ENCODE results near the gene MAS1. TPM values are rescaled to one million over a fixed set of nuclear protein-coding genes. Genes with fewer than 3 reads are reported as not detected.

Gene MAS1
- total RNA-seq, 4 donors from 2014 or later, result under 0.01 to 0.58 (median 0.43) TPM

GRCh38 chr6:159887761-159888160 lies 3.0 kb upstream of the MAS1 start:
- H3K4me1 ChIP-seq, result no peaks in the 10 kb centered on the region
- TF ChIP-seq CTCF (IDR thresholded peaks at IDR 0.05) (no peak), POLR2A (IDR thresholded peaks at IDR 0.05) (no peak)
- H3K27ac ChIP-seq, result no peak overlapping the region
- no peaks in the 10 kb centered on the region for H3K27me3 ChIP-seq
- H3K9me3 ChIP-seq, result no peaks in the 10 kb centered on the region
- intact Hi-C loops (cut with DNase I; ENCODE audit: low total_unique reads), result no loop called here
- H3K4me3 ChIP-seq, result no peak overlapping the region
- H3K36me3 ChIP-seq, result no peaks in the 10 kb centered on the region
- DNase-seq, result no peak

DNA sequence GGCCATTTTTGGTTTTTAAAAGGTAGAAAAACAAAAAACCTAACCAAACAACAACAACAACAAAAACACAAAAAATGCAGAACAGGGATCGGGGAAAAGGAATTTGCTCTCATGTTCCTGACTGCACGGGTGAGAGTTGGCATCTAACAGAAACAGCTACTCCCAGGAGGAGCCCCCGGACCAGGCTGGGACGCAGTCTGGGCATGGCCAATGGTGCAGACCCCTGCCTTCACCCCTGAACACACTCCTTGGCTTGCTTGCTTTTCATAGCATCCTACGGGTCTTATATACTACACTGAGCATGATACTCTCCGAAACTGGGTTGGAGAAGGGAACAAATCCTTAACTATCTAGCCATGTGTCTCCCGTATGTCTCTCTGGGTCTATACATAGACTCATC lies 587 bp upstream of the MAS1 start:
- Histone ChIP-seq H3K4me3 (no peak overlapping the region), H3K9me3 (no peaks in the 10 kb centered on the region), H3K27me3 (no peaks in the 10 kb centered on the region), H3K36me3 (no peaks in the 10 kb centered on the region), H3K4me1 (no peaks in the 10 kb centered on the region), H3K27ac (no peak overlapping the region)
- TF ChIP-seq CTCF (IDR thresholded peaks at IDR 0.05), result no peak
- DNase-seq, result no peak
- intact Hi-C loops (cut with DNase I; ENCODE audit: low total_unique reads), result no loop called here

DNA sequence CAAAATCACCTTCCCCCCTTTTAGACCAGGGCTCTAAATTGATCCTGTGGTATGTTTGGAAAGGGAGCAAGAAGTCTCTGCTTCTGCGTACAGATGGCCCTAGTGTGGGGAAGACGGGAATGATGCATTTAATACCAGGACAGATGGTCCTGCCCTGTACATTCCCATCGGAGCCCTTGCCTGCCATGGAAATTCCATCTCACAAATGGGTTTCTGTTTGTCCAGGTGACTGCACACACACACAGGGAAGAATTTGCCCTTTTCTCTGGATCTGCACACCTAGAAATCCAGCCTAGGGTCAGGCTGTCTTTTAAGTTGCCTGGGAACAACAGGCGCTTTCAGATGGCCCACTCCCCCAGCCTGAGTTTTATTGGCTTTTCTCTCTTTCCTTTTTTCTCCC lies 1.3 kb downstream of the MAS1 start:
- no peak for DNase-seq
- no peaks in the 10 kb centered on the region for H3K27me3 ChIP-seq
- intact Hi-C loops (cut with DNase I; ENCODE audit: low total_unique reads), result no loop called here
- no peaks in the 10 kb centered on the region for H3K4me1 ChIP-seq
- no peak overlapping the region for H3K27ac ChIP-seq
- H3K4me3 ChIP-seq, result no peak overlapping the region
- H3K9me3 ChIP-seq, result no peaks in the 10 kb centered on the region
- no peaks in the 10 kb centered on the region for H3K36me3 ChIP-seq
- no peak for TF ChIP-seq POLR2A (IDR thresholded peaks at IDR 0.05)
- TF ChIP-seq CTCF (IDR thresholded peaks at IDR 0.05), result no peak

GRCh38 chr6:159893064-159893463 lies 2.3 kb downstream of the MAS1 start:
- Histone ChIP-seq H3K4me3 (no peak overlapping the region), H3K27me3 (no peaks in the 10 kb centered on the region)
- TF ChIP-seq CTCF (IDR thresholded peaks at IDR 0.05) (no peak), POLR2A (IDR thresholded peaks at IDR 0.05) (no peak)

DNA sequence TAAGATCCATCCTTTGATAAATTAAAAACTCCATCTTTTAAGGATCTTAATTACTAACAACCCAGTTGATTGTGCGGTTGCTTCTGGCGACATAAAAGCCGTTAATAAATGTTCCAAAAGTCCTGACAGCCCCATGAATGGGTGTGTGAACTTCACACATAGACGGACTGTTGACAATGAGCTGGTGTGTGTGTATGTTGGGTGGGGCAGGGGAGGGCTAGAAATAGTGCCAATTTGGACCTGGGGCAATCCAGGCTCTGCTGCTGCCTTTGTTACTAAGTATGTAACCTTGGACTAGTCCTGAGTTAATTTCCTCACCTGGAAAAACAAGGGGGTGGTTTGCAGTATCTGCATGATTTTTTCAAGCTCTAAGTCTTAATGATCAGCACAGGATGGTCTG lies 4.2 kb downstream of the MAS1 start:
- H3K4me1 ChIP-seq, result no peaks in the 10 kb centered on the region

More at GRCh38 chr6:159893064-159893463, 2.3 kb downstream of the MAS1 start:
- Histone ChIP-seq H3K4me1 (no peaks in the 10 kb centered on the region), H3K27ac (no peak overlapping the region), H3K9me3 (no peaks in the 10 kb centered on the region), H3K36me3 (no peaks in the 10 kb centered on the region)
- intact Hi-C loops (cut with DNase I; ENCODE audit: low total_unique reads), result no loop called here
- no peak for DNase-seq

More for the DNA sequence above, 4.2 kb downstream of the MAS1 start:
- Histone ChIP-seq H3K27ac (no peak overlapping the region), H3K9me3 (no peaks in the 10 kb centered on the region), H3K27me3 (no peaks in the 10 kb centered on the region), H3K4me3 (no peak overlapping the region), H3K36me3 (no peaks in the 10 kb centered on the region)
- TF ChIP-seq CTCF (IDR thresholded peaks at IDR 0.05), result no peak
- no peak for TF ChIP-seq POLR2A (IDR thresholded peaks at IDR 0.05)
- no peak for DNase-seq
- intact Hi-C loops (cut with DNase I; ENCODE audit: low total_unique reads), result no loop called here
